DOHH2 (cell line): Measurements from ENCODE around the gene MICA.
"Not testable (repeated sequence)": the region's sequence is repeated elsewhere in the genome, so short reads cannot be mapped to it uniquely, and the experiment has no call there.

Experiments
- H3F3A ChIP-seq: fragments of 200-600 bp; sonication (generic), shearing (Covaris generic); 2 replicates; pipeline ENCODE4 v1.6.0; 2016; ENCODE audit warnings: antibody characterized with exemption, mild to moderate bottlenecking; ENCODE audit not compliant: control insufficient read depth, insufficient read depth
- H3K27ac ChIP-seq: fragments of 200-600 bp; sonication (generic); 2 replicates; pipeline ENCODE4 v1.5.1; 2014; ENCODE audit warnings: low read depth, mild to moderate bottlenecking, low read length, moderate library complexity
- H3K27me3 ChIP-seq: fragments of 200-600 bp; sonication (generic); 2 replicates; pipeline ENCODE4 v1.6.1; 2014; ENCODE audit warnings: mild to moderate bottlenecking, low read length, mixed read lengths; ENCODE audit not compliant: control insufficient read depth
- H3K36me3 ChIP-seq: fragments of 200-600 bp; sonication (generic); 2 replicates; pipeline ENCODE4 v1.6.1; 2014; ENCODE audit warnings: mild to moderate bottlenecking, low read length, moderate library complexity, mixed read lengths; ENCODE audit not compliant: control insufficient read depth
- H3K4me1 ChIP-seq: fragments of 200-600 bp; sonication (generic); 2 replicates; pipeline ENCODE4 v1.6.1; 2014; ENCODE audit warnings: mild to moderate bottlenecking, low read length, mixed read lengths; ENCODE audit not compliant: control insufficient read depth
- H3K4me2 ChIP-seq: fragments of 200-600 bp; sonication (generic); 2 replicates; pipeline ENCODE4 v1.6.0; 2014; ENCODE audit warnings: mild to moderate bottlenecking, low read length, moderate library complexity
- H3K4me3 ChIP-seq: fragments of 200-600 bp; sonication (generic); 2 replicates; pipeline ENCODE4 v1.5.1; 2014; ENCODE audit warnings: mild to moderate bottlenecking, low read length, mixed read lengths
- H3K79me2 ChIP-seq: fragments of 200-600 bp; sonication (generic); 2 replicates; pipeline ENCODE4 v1.6.1; 2014; ENCODE audit warnings: mild to moderate bottlenecking, low read length, mixed read lengths; ENCODE audit not compliant: control insufficient read depth
- H3K9me2 ChIP-seq: fragments of 200-600 bp; sonication (generic); replicated peaks from 2 replicates; pipeline ENCODE4 v1.6.1; 2014; ENCODE audit warnings: mild to moderate bottlenecking, low read length, mixed read lengths; ENCODE audit not compliant: control insufficient read depth
- H3K9me3 ChIP-seq: fragments of 200-600 bp; sonication (generic); 2 replicates; pipeline ENCODE4 v1.6.1; 2014; ENCODE audit warnings: antibody characterized with exemption, low read length, mixed read lengths; ENCODE audit not compliant: control insufficient read depth, insufficient read depth
- H4K20me1 ChIP-seq: fragments of 200-600 bp; sonication (generic); 2 replicates; pipeline ENCODE4 v1.6.0; 2014; ENCODE audit warnings: low read depth, mild to moderate bottlenecking, antibody characterized with exemption, low read length, moderate library complexity; ENCODE audit not compliant: control insufficient read depth, insufficient read depth
- EZH2phosphoT487 ChIP-seq: fragments of 200-600 bp; sonication (generic); IDR thresholded peaks from 2 replicates; pipeline ENCODE4 v1.6.1; 2017; ENCODE audit warnings: borderline replicate concordance, mild to moderate bottlenecking, antibody characterized with exemption, low read length, moderate library complexity, mixed read lengths
- TF ChIP-seq, protein P1 (sequence below): fragments of 200-600 bp; sonication (generic); IDR thresholded peaks from one replicate; pipeline ENCODE4 v1.5.1; 2014; ENCODE audit warnings: antibody characterized with exemption, mild to moderate bottlenecking, low read depth, low read length; ENCODE audit not compliant: poor library complexity, severe bottlenecking

MICA gene

GRCh38 chr6:31368461-31368860 lies 34.9 kb upstream of the MICA start:
- peaks cover 5% of the 10 kb centered on the region; the same call in 1 of the 2 replicates for H3K9me3 ChIP-seq
- H3K4me3 ChIP-seq, result no peak overlapping the region
- H3K27ac ChIP-seq, result no peak overlapping the region
- H4K20me1 ChIP-seq, result no peaks in the 10 kb centered on the region
- no peak overlapping the region for H3K4me2 ChIP-seq
- no peaks in the 10 kb centered on the region for H3F3A ChIP-seq
- peaks cover 8% of the 10 kb centered on the region for H3K4me1 ChIP-seq
- no peaks in the 10 kb centered on the region for H3K79me2 ChIP-seq
- no peaks in the 10 kb centered on the region for H3K36me3 ChIP-seq
- H3K27me3 ChIP-seq, result peaks cover 45% of the 10 kb centered on the region
- TF ChIP-seq EZH2phosphoT487, result no peak
- TF ChIP-seq, protein P1, sequence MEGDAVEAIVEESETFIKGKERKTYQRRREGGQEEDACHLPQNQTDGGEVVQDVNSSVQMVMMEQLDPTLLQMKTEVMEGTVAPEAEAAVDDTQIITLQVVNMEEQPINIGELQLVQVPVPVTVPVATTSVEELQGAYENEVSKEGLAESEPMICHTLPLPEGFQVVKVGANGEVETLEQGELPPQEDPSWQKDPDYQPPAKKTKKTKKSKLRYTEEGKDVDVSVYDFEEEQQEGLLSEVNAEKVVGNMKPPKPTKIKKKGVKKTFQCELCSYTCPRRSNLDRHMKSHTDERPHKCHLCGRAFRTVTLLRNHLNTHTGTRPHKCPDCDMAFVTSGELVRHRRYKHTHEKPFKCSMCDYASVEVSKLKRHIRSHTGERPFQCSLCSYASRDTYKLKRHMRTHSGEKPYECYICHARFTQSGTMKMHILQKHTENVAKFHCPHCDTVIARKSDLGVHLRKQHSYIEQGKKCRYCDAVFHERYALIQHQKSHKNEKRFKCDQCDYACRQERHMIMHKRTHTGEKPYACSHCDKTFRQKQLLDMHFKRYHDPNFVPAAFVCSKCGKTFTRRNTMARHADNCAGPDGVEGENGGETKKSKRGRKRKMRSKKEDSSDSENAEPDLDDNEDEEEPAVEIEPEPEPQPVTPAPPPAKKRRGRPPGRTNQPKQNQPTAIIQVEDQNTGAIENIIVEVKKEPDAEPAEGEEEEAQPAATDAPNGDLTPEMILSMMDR, result no peak
- no peaks in the 10 kb centered on the region for H3K9me2 ChIP-seq

GRCh38 chr6:31374118-31374517 lies 29.3 kb upstream of the MICA start:
- not testable (repeated sequence) for H3K79me2 ChIP-seq, H3K4me3 ChIP-seq, H3K9me2 ChIP-seq, H3K27ac ChIP-seq, H3K9me3 ChIP-seq, H3K36me3 ChIP-seq, H3K4me1 ChIP-seq, H3K4me2 ChIP-seq, H4K20me1 ChIP-seq, H3F3A ChIP-seq
- peaks cover 26% of the 10 kb centered on the region for H3K27me3 ChIP-seq

DNA sequence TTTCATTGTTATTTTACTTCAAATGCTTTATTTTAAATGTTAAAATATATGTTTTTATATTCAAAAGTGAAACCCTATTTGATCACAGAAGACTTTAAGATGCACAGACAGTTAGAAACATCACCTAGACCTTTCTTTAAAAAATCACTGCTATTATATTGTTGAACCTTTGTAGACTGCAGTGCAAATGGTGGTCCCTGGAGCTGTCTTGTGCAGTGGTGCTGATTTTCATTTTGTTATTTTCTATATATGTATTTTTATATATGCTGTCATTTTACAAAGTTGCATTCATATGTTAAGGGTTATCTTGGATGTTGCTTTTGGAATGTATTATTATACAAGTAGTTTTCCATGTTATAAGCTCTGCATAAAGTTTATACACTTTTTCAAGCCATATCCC lies 27.7 kb upstream of the MICA start:
- H3K27me3 ChIP-seq, result peaks cover 23% of the 10 kb centered on the region
- TF ChIP-seq, protein P1, result no peak
- TF ChIP-seq EZH2phosphoT487, result no peak
- H3K4me1 ChIP-seq, result no peaks in the 10 kb centered on the region
- H3K79me2 ChIP-seq, result no peaks in the 10 kb centered on the region
- no peaks in the 10 kb centered on the region for H3K36me3 ChIP-seq
- H3K4me3 ChIP-seq, result no peak overlapping the region
- peaks cover 5% of the 10 kb centered on the region; the same call in 1 of the 2 replicates for H3K9me3 ChIP-seq
- no peaks in the 10 kb centered on the region for H3F3A ChIP-seq
- H3K4me2 ChIP-seq, result no peak overlapping the region
- no peaks in the 10 kb centered on the region for H3K9me2 ChIP-seq
- H4K20me1 ChIP-seq, result no peaks in the 10 kb centered on the region
- no peak overlapping the region for H3K27ac ChIP-seq

GRCh38 chr6:31377029-31377428 lies 26.4 kb upstream of the MICA start:
- H3K79me2 ChIP-seq, result no peaks in the 10 kb centered on the region
- H4K20me1 ChIP-seq, result no peaks in the 10 kb centered on the region
- H3F3A ChIP-seq, result no peaks in the 10 kb centered on the region
- no peak overlapping the region for H3K4me2 ChIP-seq
- peaks cover 3% of the 10 kb centered on the region; the same call in 1 of the 2 replicates for H3K9me3 ChIP-seq
- TF ChIP-seq, protein P1, result no peak
- TF ChIP-seq EZH2phosphoT487, result no peak
- peaks cover 21% of the 10 kb centered on the region for H3K27me3 ChIP-seq
- no peak overlapping the region for H3K27ac ChIP-seq
- H3K4me3 ChIP-seq, result no peak overlapping the region
- H3K9me2 ChIP-seq, result no peaks in the 10 kb centered on the region
- H3K36me3 ChIP-seq, result no peaks in the 10 kb centered on the region
- H3K4me1 ChIP-seq, result no peaks in the 10 kb centered on the region
